Measurements from ENCODE around the gene CCNL1.

DNA sequence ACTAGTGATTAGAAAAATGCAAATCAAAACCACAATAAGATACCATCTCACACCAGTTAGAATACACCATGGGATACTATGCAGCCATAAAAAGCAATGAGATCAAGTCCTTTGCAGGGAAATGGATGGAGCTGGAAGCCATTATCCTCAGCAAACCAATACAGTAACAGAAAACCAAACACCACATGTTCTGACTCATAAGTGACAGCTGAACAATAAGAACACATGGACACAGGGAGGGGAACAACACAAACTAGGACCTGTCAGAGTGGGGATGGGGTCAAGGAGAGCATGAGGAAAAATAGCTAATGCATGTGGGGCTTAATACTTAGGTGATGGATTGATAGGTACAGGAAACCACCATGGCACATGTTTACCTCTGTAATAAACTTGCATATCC is 36.0 kb upstream of the CCNL1 start:
- TF ChIP-seq ZC3H10 (CRISPR knock-in tag; IDR thresholded peaks at IDR 0.05) = no peak
- TF ChIP-seq, protein P1, sequence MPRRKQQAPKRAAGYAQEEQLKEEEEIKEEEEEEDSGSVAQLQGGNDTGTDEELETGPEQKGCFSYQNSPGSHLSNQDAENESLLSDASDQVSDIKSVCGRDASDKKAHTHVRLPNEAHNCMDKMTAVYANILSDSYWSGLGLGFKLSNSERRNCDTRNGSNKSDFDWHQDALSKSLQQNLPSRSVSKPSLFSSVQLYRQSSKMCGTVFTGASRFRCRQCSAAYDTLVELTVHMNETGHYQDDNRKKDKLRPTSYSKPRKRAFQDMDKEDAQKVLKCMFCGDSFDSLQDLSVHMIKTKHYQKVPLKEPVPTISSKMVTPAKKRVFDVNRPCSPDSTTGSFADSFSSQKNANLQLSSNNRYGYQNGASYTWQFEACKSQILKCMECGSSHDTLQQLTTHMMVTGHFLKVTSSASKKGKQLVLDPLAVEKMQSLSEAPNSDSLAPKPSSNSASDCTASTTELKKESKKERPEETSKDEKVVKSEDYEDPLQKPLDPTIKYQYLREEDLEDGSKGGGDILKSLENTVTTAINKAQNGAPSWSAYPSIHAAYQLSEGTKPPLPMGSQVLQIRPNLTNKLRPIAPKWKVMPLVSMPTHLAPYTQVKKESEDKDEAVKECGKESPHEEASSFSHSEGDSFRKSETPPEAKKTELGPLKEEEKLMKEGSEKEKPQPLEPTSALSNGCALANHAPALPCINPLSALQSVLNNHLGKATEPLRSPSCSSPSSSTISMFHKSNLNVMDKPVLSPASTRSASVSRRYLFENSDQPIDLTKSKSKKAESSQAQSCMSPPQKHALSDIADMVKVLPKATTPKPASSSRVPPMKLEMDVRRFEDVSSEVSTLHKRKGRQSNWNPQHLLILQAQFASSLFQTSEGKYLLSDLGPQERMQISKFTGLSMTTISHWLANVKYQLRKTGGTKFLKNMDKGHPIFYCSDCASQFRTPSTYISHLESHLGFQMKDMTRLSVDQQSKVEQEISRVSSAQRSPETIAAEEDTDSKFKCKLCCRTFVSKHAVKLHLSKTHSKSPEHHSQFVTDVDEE (CRISPR knock-in tag; IDR thresholded peaks at IDR 0.05) = no peak
